Fibroblast of lung (primary cell): Measurements from ENCODE around the gene ARSJ.

Experiments
- EZH2 ChIP-seq: IDR thresholded peaks from 2 replicates; pipeline ENCODE4 v1.5.1; 2012; ENCODE audit warnings: low read length, control low read depth, mild to moderate bottlenecking; ENCODE audit errors: missing control alignments
- TF ChIP-seq, protein P1 (sequence below), 2 donors: IDR thresholded peaks in 1 of 2; conservative IDR thresholded peaks in 1 of 2; 1 replicate in 1 of 2; 2 replicates in 1 of 2; pipeline ENCODE4 v1.5.1; 2011 to 2012; ENCODE audit warnings: low read length in 2 of 2, control low read depth in 1 of 2, inconsistent platforms in 1 of 2, low read depth in 1 of 2, mild to moderate bottlenecking in 1 of 2

DNA sequence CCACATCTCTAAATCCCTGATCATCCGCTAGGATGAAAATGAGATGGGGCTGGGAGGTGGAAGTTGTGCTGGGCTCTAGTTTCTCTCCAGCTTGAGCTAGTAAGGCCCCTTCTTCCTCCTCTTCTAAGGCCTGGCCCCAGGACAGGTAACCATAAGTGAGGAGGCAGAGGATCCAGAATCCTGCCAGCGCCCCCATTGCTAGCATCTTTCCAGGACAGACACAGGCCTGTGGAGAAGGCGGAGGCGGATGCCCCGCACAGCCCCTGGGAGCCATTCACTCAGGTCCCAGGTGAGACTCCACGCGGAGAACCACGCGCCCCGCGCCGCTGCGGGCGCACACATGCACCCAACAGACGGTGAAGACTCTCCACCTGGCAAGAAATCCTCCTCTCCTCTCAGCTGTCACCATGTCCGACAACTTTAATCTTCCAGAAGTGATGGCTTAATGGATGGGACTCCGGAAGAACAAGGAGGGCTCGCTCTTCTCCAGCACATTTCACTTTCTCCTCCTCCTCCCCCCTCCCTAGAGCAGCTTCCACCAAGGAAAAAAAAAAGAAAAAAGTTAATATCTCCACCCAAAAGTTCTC lies 793 bp downstream of the ARSJ start:
- TF ChIP-seq, protein P1, sequence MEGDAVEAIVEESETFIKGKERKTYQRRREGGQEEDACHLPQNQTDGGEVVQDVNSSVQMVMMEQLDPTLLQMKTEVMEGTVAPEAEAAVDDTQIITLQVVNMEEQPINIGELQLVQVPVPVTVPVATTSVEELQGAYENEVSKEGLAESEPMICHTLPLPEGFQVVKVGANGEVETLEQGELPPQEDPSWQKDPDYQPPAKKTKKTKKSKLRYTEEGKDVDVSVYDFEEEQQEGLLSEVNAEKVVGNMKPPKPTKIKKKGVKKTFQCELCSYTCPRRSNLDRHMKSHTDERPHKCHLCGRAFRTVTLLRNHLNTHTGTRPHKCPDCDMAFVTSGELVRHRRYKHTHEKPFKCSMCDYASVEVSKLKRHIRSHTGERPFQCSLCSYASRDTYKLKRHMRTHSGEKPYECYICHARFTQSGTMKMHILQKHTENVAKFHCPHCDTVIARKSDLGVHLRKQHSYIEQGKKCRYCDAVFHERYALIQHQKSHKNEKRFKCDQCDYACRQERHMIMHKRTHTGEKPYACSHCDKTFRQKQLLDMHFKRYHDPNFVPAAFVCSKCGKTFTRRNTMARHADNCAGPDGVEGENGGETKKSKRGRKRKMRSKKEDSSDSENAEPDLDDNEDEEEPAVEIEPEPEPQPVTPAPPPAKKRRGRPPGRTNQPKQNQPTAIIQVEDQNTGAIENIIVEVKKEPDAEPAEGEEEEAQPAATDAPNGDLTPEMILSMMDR (conservative IDR thresholded peaks at IDR 0.05 in 1 of 2, IDR thresholded peaks at IDR 0.05 in 1 of 2; ENCODE audit: low read depth in 1 of 2, low read length in 2 of 2), result no peak
- TF ChIP-seq EZH2, result no peak
